Smooth muscle cell (in vitro differentiated cells): ENCODE data around the gene CAPRIN1. TPM values are rescaled to one million over a fixed set of nuclear protein-coding genes. Genes with fewer than 3 reads are reported as not detected.
A peak's percentile ranks its signal among the peaks of the same experiment; 100 is the strongest.
"Not testable (repeated sequence)": the region's sequence is repeated elsewhere in the genome, so short reads cannot be mapped to it uniquely, and the experiment has no call there.

Experiments
- DNase-seq: peaks from one replicate; lab custom pipeline; 2025; ENCODE audit not compliant: unreplicated experiment; lab: John Stamatoyannopoulos, UW
- H2AFZ ChIP-seq: fragments of 200-600 bp; sonication (generic); 2 replicates; pipeline ENCODE4 v1.6.0; 2016; ENCODE audit warnings: antibody characterized with exemption, low read depth, mild to moderate bottlenecking
- H3F3A ChIP-seq: fragments of 200-600 bp; sonication (generic); 2 replicates; pipeline ENCODE4 v1.6.0; 2017; ENCODE audit warnings: antibody characterized with exemption, low read depth
- H3K27ac ChIP-seq: fragments of 200-600 bp; sonication (generic); 2 replicates; pipeline ENCODE4 v1.5.1; 2016; ENCODE audit warnings: low read depth, mild to moderate bottlenecking
- H3K27me3 ChIP-seq: fragments of 200-600 bp; sonication (generic); 2 replicates; pipeline ENCODE4 v1.6.1; 2016; ENCODE audit warnings: low read depth, mild to moderate bottlenecking
- H3K36me3 ChIP-seq: fragments of 200-600 bp; sonication (generic); 2 replicates; pipeline ENCODE4 v1.5.1; 2016; ENCODE audit warnings: low read depth
- H3K4me1 ChIP-seq: fragments of 200-600 bp; sonication (generic); 2 replicates; pipeline ENCODE4 v1.5.1; 2016; ENCODE audit warnings: low read depth
- H3K4me2 ChIP-seq: fragments of 200-600 bp; sonication (generic); 2 replicates; pipeline ENCODE4 v1.6.0; 2016; ENCODE audit warnings: mild to moderate bottlenecking
- H3K4me3 ChIP-seq: fragments of 200-600 bp; sonication (generic); 2 replicates; pipeline ENCODE4 v1.5.1; 2016; ENCODE audit warnings: mild to moderate bottlenecking
- H3K79me2 ChIP-seq: fragments of 200-600 bp; sonication (generic); 2 replicates; pipeline ENCODE4 v1.6.0; 2016; ENCODE audit warnings: low read depth, mild to moderate bottlenecking
- H3K9ac ChIP-seq: fragments of 200-600 bp; sonication (generic); 2 replicates; pipeline ENCODE4 v1.6.0; 2016; ENCODE audit warnings: low read depth
- H3K9me3 ChIP-seq: fragments of 200-600 bp; sonication (generic); replicated peaks from 2 replicates; pipeline ENCODE4 v1.5.1; 2016; ENCODE audit warnings: low read depth
- H4K20me1 ChIP-seq: fragments of 200-600 bp; sonication (generic); 2 replicates; pipeline ENCODE4 v1.6.0; 2016; ENCODE audit warnings: low read depth
- CTCF ChIP-seq: fragments of 200-600 bp; sonication (generic); IDR thresholded peaks from 2 replicates; pipeline ENCODE4 v1.5.1; 2017; ENCODE audit warnings: borderline replicate concordance, mild to moderate bottlenecking, antibody characterized with exemption; ENCODE audit not compliant: insufficient read depth, poor library complexity, severe bottlenecking
- WGBS: methylation state at CpG from one replicate; pipeline ENCODE4 v1.1.7; 2016; ENCODE audit warnings: low lambda C conversion rate; 5-methylcytosine and 5-hydroxymethylcytosine counted together
- polyA plus RNA-seq: library from polyadenylated mRNA; unstranded; fragments of >200 nt; fragmentation: Nextera tagmentation; extraction: Ambion mirVana; gene quantifications from 2 replicates; pipeline ENCODE4 v1.2.1, GENCODE V29; 2016
- total RNA-seq: library from RNA; depleted of rRNA; stranded (reverse); fragments of >200 nt; gene quantifications from 2 replicates; pipeline ENCODE4 v1.2.3, GENCODE V29; 2014

The CAPRIN1 gene
- total and polyA plus RNA-seq, 2 experiments from 2014 or later = 93.9 to 215 TPM

- Histone ChIP-seq H3K9ac (peak overlapping the region; percentile 91), H3F3A (peaks cover 23% of the 10 kb centered on the region), H2AFZ (no peak overlapping the region), H4K20me1 (peaks cover 59% of the 10 kb centered on the region), H3K27ac (peak overlapping the region; percentile 92), H3K36me3 (no peaks in the 10 kb centered on the region), H3K27me3 (no peaks in the 10 kb centered on the region), H3K9me3 (no peaks in the 10 kb centered on the region), H3K4me2 (peak overlapping the region; percentile 84), H3K4me1 (peaks cover 43% of the 10 kb centered on the region), H3K79me2 (peaks cover 61% of the 10 kb centered on the region), H3K4me3 (peak overlapping the region; percentile 86)
- under 1% methylated on average over 24 of the region's 24 CpGs for whole genome bisulfite sequencing
- DNase-seq = peak; percentile 15
- no peak for TF ChIP-seq CTCF
Observed at GRCh38 chr11:34053161-34053686, 1.7 kb downstream of the CAPRIN1 start.

GRCh38 chr11:34054351-34054750 lies 2.8 kb downstream of the CAPRIN1 start:
- Histone ChIP-seq H3K4me2 (peak overlapping the region; percentile 84), H4K20me1 (peaks cover 70% of the 10 kb centered on the region), H3K4me1 (peaks cover 43% of the 10 kb centered on the region), H3K27ac (peak overlapping the region; percentile 92), H3F3A (peaks cover 23% of the 10 kb centered on the region), H3K9ac (peak overlapping the region; percentile 91), H3K79me2 (peaks cover 72% of the 10 kb centered on the region), H3K4me3 (peak overlapping the region; percentile 86)
- H3K9me3 ChIP-seq, DNase-seq, H3K36me3 ChIP-seq, H2AFZ ChIP-seq, H3K27me3 ChIP-seq: not testable (repeated sequence)
- 88% methylated on average over 11 of the region's 11 CpGs for WGBS

DNA sequence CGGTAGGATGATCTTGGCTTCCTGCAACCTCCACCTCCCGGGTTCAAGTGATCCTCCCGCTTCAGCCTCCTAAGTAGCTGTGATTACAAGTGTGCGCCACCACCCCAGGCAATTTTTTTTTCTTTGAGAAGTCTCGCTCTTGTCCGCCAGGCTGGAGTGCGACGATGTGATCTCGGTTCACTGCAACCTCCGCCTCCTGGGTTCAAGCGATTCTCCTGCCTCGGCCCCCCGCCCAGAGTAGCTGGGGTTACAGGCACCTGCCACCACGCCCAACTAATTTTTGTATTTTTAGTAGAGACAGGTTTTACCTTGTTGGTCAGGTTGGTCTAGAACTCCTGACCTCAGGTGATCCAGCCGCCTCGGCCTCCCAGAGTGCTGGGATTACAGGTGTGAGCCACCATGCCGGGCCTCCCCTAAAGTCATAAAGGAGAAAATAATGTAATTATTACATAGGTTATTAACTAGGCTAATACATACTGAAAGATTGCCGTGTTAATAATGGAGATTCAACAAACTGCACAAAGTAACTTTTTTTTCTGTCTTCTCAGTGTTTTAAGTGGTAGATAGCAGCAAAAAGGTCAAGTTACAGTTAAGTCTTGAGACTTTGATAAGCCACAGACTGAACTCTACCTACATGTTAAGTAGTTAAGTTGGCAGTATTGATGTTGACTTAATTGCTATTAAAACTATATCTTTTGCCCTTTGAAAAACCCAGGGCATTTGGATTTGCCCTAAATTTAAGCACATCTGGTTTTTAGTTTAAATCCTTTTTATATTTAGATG lies 3.9 kb downstream of the CAPRIN1 start:
- H3K79me2 ChIP-seq = peaks cover 82% of the 10 kb centered on the region
- peaks cover 19% of the 10 kb centered on the region for H3F3A ChIP-seq
- no peaks in the 10 kb centered on the region for H3K9me3 ChIP-seq
- peaks cover 41% of the 10 kb centered on the region for H3K4me1 ChIP-seq
- DNase-seq = no peak
- 96% methylated on average over 18 of the region's 18 CpGs for WGBS
- peak overlapping the region; percentile 21 for H3K9ac ChIP-seq
- peak overlapping the region; percentile 10 for H3K27ac ChIP-seq
- peak overlapping the region; percentile 34 for H3K4me3 ChIP-seq
- peaks cover 81% of the 10 kb centered on the region for H4K20me1 ChIP-seq
- H3K36me3 ChIP-seq = no peaks in the 10 kb centered on the region
- TF ChIP-seq CTCF = no peak
- H3K4me2 ChIP-seq = peak overlapping the region; percentile 84
- no peak overlapping the region for H2AFZ ChIP-seq
- H3K27me3 ChIP-seq = no peaks in the 10 kb centered on the region

- WGBS = 59% methylated on average over 2 of the region's 2 CpGs
- peaks cover 93% of the 10 kb centered on the region for H4K20me1 ChIP-seq
Observed at GRCh38 chr11:34056672-34057071, 5.1 kb downstream of the CAPRIN1 start.

More at GRCh38 chr11:34056672-34057071, 5.1 kb downstream of the CAPRIN1 start:
- H2AFZ ChIP-seq = no peak overlapping the region
- H3K4me3 ChIP-seq = peak overlapping the region; percentile 34
- peak overlapping the region; percentile 84 for H3K4me2 ChIP-seq
- DNase-seq = no peak
- H3K27ac ChIP-seq = peak overlapping the region; percentile 10
- TF ChIP-seq CTCF = no peak
- no peaks in the 10 kb centered on the region for H3K36me3 ChIP-seq
- peaks cover 35% of the 10 kb centered on the region for H3K4me1 ChIP-seq
- no peak overlapping the region for H3K9ac ChIP-seq
- peaks cover 17% of the 10 kb centered on the region for H3F3A ChIP-seq
- no peaks in the 10 kb centered on the region for H3K9me3 ChIP-seq
- H3K79me2 ChIP-seq = peaks cover 95% of the 10 kb centered on the region
- H3K27me3 ChIP-seq = no peaks in the 10 kb centered on the region
